Right lung (tissue), 5 donors: ENCODE results near the gene GNAI3. TPM values are rescaled to one million over a fixed set of nuclear protein-coding genes. Genes with fewer than 3 reads are reported as not detected.

Source experiments
- DNase-seq, 2 donors: peaks; one replicate each; pipeline ENCODE4 v3.0.0-alpha.2; 2013
- polyA plus RNA-seq, 5 donors: library from polyadenylated mRNA; unstranded; fragments of 120-200 nt; gene quantifications; one replicate each; pipeline versions ENCODE4 v1.2.1 to v1.2.3, GENCODE V29; 2013; ENCODE audit warnings: inconsistent platforms in 1 of 5, low replicate concordance in 1 of 5; ENCODE audit not compliant: insufficient read length in 5 of 5, insufficient read depth in 1 of 5

GNAI3 gene
- polyA plus RNA-seq, 5 donors = 9.7 to 12.8 (median 10.9) TPM

GRCh38 chr1:109542657-109543056 is 5.8 kb upstream of the GNAI3 start:
- DNase-seq = no peak

GRCh38 chr1:109543283-109543987 is 5.0 kb upstream of the GNAI3 start:
- DNase-seq = no peak

- no peak for DNase-seq
These were observed 4.3 kb upstream of the GNAI3 start for GRCh38 chr1:109543988-109544735.

GRCh38 chr1:109546311-109547109 is 1.9 kb upstream of the GNAI3 start:
- DNase-seq = peak; percentile 78 to 89

- DNase-seq = no peak
These were observed 723 bp upstream of the GNAI3 start for GRCh38 chr1:109547463-109548320.

- DNase-seq = no peak
These were observed 8.1 kb downstream of the GNAI3 start for GRCh38 chr1:109556563-109556962.

GRCh38 chr1:109557520-109557919 is 9.1 kb downstream of the GNAI3 start:
- DNase-seq = no peak

GRCh38 chr1:109559995-109560394 is 11.6 kb downstream of the GNAI3 start:
- DNase-seq = no peak

GRCh38 chr1:109564194-109564878 is 15.9 kb downstream of the GNAI3 start:
- no peak for DNase-seq

- DNase-seq = no peak
These were observed 16.8 kb downstream of the GNAI3 start for GRCh38 chr1:109565241-109565640.

GRCh38 chr1:109566982-109567381 is 18.6 kb downstream of the GNAI3 start:
- no peak for DNase-seq

- no peak for DNase-seq
These were observed 19.7 kb downstream of the GNAI3 start for GRCh38 chr1:109567877-109568672.

- no peak for DNase-seq
These were observed 20.9 kb downstream of the GNAI3 start for GRCh38 chr1:109569323-109569722.

- no peak for DNase-seq
These were observed 22.0 kb downstream of the GNAI3 start for GRCh38 chr1:109570414-109570813.

GRCh38 chr1:109573785-109574184 is 25.4 kb downstream of the GNAI3 start:
- no peak for DNase-seq

GRCh38 chr1:109578947-109579443 is 30.6 kb downstream of the GNAI3 start:
- no peak for DNase-seq

- DNase-seq = peak in 1 of 2 donors; percentile 20
These were observed 31.1 kb downstream of the GNAI3 start for GRCh38 chr1:109579491-109579890.

GRCh38 chr1:109582021-109582420 is 33.6 kb downstream of the GNAI3 start:
- no peak for DNase-seq

GRCh38 chr1:109584766-109585165 is 36.4 kb downstream of the GNAI3 start:
- DNase-seq = no peak

GRCh38 chr1:109586055-109586454 is 37.6 kb downstream of the GNAI3 start:
- no peak for DNase-seq
